WTC11 (cell line): ENCODE measurements around the gene BLNK. TPM values are rescaled to one million over a fixed set of nuclear protein-coding genes. Genes with fewer than 3 reads are reported as not detected.
A peak's percentile ranks its signal among the peaks of the same experiment; 100 is the strongest.

Experiments
- ATAC-seq: fragments of 200-7000 bp; cut with Tn5 transposase; 2 replicates; pipeline ENCODE4 v1.10.0; 2021; ENCODE audit warnings: mild to moderate bottlenecking, moderate library complexity
- CTCF ChIA-PET: fragments of 300-600 bp; sonication (Branson Sonifier 250); formaldehyde crosslinking; loops from one replicate; lab custom pipeline; 2021; ENCODE audit warnings: antibody characterized with exemption; lab: Charles Lee
- POLR2A ChIA-PET: fragments of 350-600 bp; sonication (Branson Sonifier 250); formaldehyde crosslinking; loops from one replicate; lab custom pipeline; 2021; ENCODE audit warnings: antibody characterized with exemption; lab: Charles Lee
- DNase-seq: peaks from one replicate; pipeline ENCODE4 v3.0.0; 2021; ENCODE audit warnings: low spot score
- H3K27ac Mint-ChIP-seq: 2 replicates; pipeline ENCODE4 v1.8.0; 2021; ENCODE audit warnings: mixed read lengths
- H3K27me3 Mint-ChIP-seq: 2 replicates; pipeline ENCODE4 v1.8.0; 2021; ENCODE audit warnings: low read depth, mild to moderate bottlenecking, moderate library complexity, mixed read lengths
- H3K36me3 Mint-ChIP-seq: 2 replicates; pipeline ENCODE4 v1.8.0; 2021; ENCODE audit warnings: mixed read lengths
- H3K4me1 Mint-ChIP-seq: 2 replicates; pipeline ENCODE4 v1.8.0; 2022; ENCODE audit warnings: mixed read lengths
- H3K4me3 Mint-ChIP-seq: 2 replicates; pipeline ENCODE4 v1.8.0; 2021; ENCODE audit warnings: mild to moderate bottlenecking, moderate library complexity, mixed read lengths
- H3K9me3 Mint-ChIP-seq: 2 replicates; pipeline ENCODE4 v1.8.0; 2021; ENCODE audit warnings: mixed read lengths
- CBFB ChIP-seq: sonication (generic); formaldehyde crosslinking; IDR thresholded peaks from 2 replicates; pipeline ENCODE4 v1.8.1; 2022; ENCODE audit warnings: mild to moderate bottlenecking, low read depth, missing genetic modification reagents
- CREM ChIP-seq: sonication (generic); formaldehyde crosslinking; IDR thresholded peaks from 2 replicates; pipeline ENCODE4 v1.8.1; 2022; ENCODE audit warnings: mild to moderate bottlenecking, missing genetic modification reagents, moderate library complexity
- E2F1 ChIP-seq: sonication (generic); formaldehyde crosslinking; IDR thresholded peaks from 2 replicates; pipeline ENCODE4 v1.8.0; 2022; ENCODE audit warnings: mild to moderate bottlenecking, missing genetic modification reagents
- EMX1 ChIP-seq: fragments of 250-450 bp; sonication (Bioruptor Pico); IDR thresholded peaks from 2 replicates; pipeline ENCODE4 v1.8.0; 2021; ENCODE audit warnings: mild to moderate bottlenecking
- ETV6 ChIP-seq: sonication (generic); formaldehyde crosslinking; IDR thresholded peaks from 2 replicates; pipeline ENCODE4 v1.8.1; 2022; ENCODE audit warnings: mild to moderate bottlenecking, missing genetic modification reagents
- FOXJ3 ChIP-seq: sonication (generic); formaldehyde crosslinking; IDR thresholded peaks from 2 replicates; pipeline ENCODE4 v1.9.0; 2021; ENCODE audit warnings: missing genetic modification reagents, mild to moderate bottlenecking, borderline replicate concordance
- FOXP4 ChIP-seq: sonication (generic); formaldehyde crosslinking; IDR thresholded peaks from 2 replicates; pipeline ENCODE4 v1.8.0; 2022; ENCODE audit warnings: mild to moderate bottlenecking, missing genetic modification reagents
- GRHL2 ChIP-seq: fragments of 250-450 bp; sonication (Bioruptor Pico); IDR thresholded peaks from 2 replicates; pipeline ENCODE4 v1.8.0; 2022; ENCODE audit warnings: mild to moderate bottlenecking, moderate library complexity; ENCODE audit not compliant: insufficient replicate concordance, severe bottlenecking
- GTF2I ChIP-seq: fragments of 250-450 bp; sonication (Bioruptor Pico); conservative IDR thresholded peaks from 2 replicates; pipeline ENCODE4 v1.4.0; 2021; ENCODE audit warnings: mild to moderate bottlenecking
- HMGXB4 ChIP-seq: sonication (generic); formaldehyde crosslinking; IDR thresholded peaks from 2 replicates; pipeline ENCODE4 v1.8.1; 2023; ENCODE audit warnings: mild to moderate bottlenecking, moderate library complexity, missing genetic modification reagents
- KAT7 ChIP-seq: sonication (generic); formaldehyde crosslinking; IDR thresholded peaks from 2 replicates; pipeline ENCODE4 v1.8.1; 2023; ENCODE audit warnings: missing genetic modification reagents, mild to moderate bottlenecking, borderline replicate concordance
- NFE2L1 ChIP-seq: sonication (generic); formaldehyde crosslinking; IDR thresholded peaks from 2 replicates; pipeline ENCODE4 v1.8.1; 2023; ENCODE audit warnings: missing genetic modification reagents
- OVOL2 ChIP-seq: fragments of 250-450 bp; sonication (Bioruptor Pico); IDR thresholded peaks from 2 replicates; pipeline ENCODE4 v1.9.0; 2021; ENCODE audit warnings: mild to moderate bottlenecking, borderline replicate concordance
- RELA ChIP-seq: sonication (generic); formaldehyde crosslinking; IDR thresholded peaks from 2 replicates; pipeline ENCODE4 v1.8.1; 2022; ENCODE audit warnings: missing genetic modification reagents, mild to moderate bottlenecking, borderline replicate concordance
- SOX15 ChIP-seq: fragments of 250-450 bp; sonication (Bioruptor Pico); IDR thresholded peaks from 2 replicates; pipeline ENCODE4 v1.9.0; 2021; ENCODE audit warnings: mild to moderate bottlenecking
- SP1 ChIP-seq: sonication (generic); formaldehyde crosslinking; conservative IDR thresholded peaks from 2 replicates; pipeline ENCODE4 v1.8.1; 2022; ENCODE audit warnings: missing genetic modification reagents
- STAT6 ChIP-seq: sonication (generic); formaldehyde crosslinking; conservative IDR thresholded peaks from 2 replicates; pipeline ENCODE4 v1.8.1; 2023; ENCODE audit warnings: mild to moderate bottlenecking, low read depth, missing genetic modification reagents, moderate library complexity
- TEAD1 ChIP-seq: sonication (generic); formaldehyde crosslinking; IDR thresholded peaks from 2 replicates; pipeline ENCODE4 v1.8.0; 2022; ENCODE audit warnings: mild to moderate bottlenecking, missing genetic modification reagents
- ZNF219 ChIP-seq: sonication (generic); formaldehyde crosslinking; IDR thresholded peaks from 2 replicates; pipeline ENCODE4 v1.8.0; 2023; ENCODE audit warnings: missing genetic modification reagents, mild to moderate bottlenecking, borderline replicate concordance
- ZNF232 ChIP-seq: sonication (generic); formaldehyde crosslinking; IDR thresholded peaks from 2 replicates; pipeline ENCODE4 v1.8.0; 2022; ENCODE audit warnings: mild to moderate bottlenecking, missing genetic modification reagents
- ZNF317 ChIP-seq: sonication (generic); formaldehyde crosslinking; IDR thresholded peaks from 2 replicates; pipeline ENCODE4 v1.8.1; 2023; ENCODE audit warnings: low read depth, mild to moderate bottlenecking, moderate library complexity, missing genetic modification reagents, borderline replicate concordance
- ZNF671 ChIP-seq: fragments of 250-450 bp; sonication (Bioruptor Pico); IDR thresholded peaks from 2 replicates; pipeline ENCODE4 v1.8.0; 2021; ENCODE audit warnings: mild to moderate bottlenecking
- ZSCAN18 ChIP-seq: fragments of 250-450 bp; sonication (Bioruptor Pico); IDR thresholded peaks from 2 replicates; pipeline ENCODE4 v2.1.2; 2022; ENCODE audit warnings: mild to moderate bottlenecking, moderate library complexity
- total RNA-seq: library from RNA; stranded (reverse); gene quantifications from 3 replicates; pipeline ENCODE4 v1.2.3, GENCODE V29; 2021
- TF ChIP-seq, protein P1 (sequence below): fragments of 250-450 bp; sonication (Bioruptor Pico); IDR thresholded peaks from 2 replicates; pipeline ENCODE4 v1.9.0; 2021; ENCODE audit warnings: mild to moderate bottlenecking

BLNK gene
- total RNA-seq, 1 experiment from 2014 or later = not detected

- no peak for ATAC-seq
- H3K36me3 Mint-ChIP-seq = peaks cover 34% of the 10 kb centered on the region
- no peaks in the 10 kb centered on the region for H3K4me1 Mint-ChIP-seq
- no peak for DNase-seq
- peaks cover 64% of the 10 kb centered on the region for H3K9me3 Mint-ChIP-seq
- POLR2A ChIA-PET = no interaction called here
- peaks cover 6% of the 10 kb centered on the region for H3K27me3 Mint-ChIP-seq
- H3K27ac Mint-ChIP-seq = no peak overlapping the region
- no peak overlapping the region for H3K4me3 Mint-ChIP-seq
- TF ChIP-seq E2F1 (CRISPR knock-in tag) (no peak), TEAD1 (no peak), SP1 (CRISPR knock-in tag) (no peak), FOXJ3 (CRISPR knock-in tag) (no peak), CBFB (CRISPR knock-in tag) (no peak)
- TF ChIP-seq, protein P1, sequence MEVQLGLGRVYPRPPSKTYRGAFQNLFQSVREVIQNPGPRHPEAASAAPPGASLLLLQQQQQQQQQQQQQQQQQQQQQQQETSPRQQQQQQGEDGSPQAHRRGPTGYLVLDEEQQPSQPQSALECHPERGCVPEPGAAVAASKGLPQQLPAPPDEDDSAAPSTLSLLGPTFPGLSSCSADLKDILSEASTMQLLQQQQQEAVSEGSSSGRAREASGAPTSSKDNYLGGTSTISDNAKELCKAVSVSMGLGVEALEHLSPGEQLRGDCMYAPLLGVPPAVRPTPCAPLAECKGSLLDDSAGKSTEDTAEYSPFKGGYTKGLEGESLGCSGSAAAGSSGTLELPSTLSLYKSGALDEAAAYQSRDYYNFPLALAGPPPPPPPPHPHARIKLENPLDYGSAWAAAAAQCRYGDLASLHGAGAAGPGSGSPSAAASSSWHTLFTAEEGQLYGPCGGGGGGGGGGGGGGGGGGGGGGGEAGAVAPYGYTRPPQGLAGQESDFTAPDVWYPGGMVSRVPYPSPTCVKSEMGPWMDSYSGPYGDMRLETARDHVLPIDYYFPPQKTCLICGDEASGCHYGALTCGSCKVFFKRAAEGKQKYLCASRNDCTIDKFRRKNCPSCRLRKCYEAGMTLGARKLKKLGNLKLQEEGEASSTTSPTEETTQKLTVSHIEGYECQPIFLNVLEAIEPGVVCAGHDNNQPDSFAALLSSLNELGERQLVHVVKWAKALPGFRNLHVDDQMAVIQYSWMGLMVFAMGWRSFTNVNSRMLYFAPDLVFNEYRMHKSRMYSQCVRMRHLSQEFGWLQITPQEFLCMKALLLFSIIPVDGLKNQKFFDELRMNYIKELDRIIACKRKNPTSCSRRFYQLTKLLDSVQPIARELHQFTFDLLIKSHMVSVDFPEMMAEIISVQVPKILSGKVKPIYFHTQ (CRISPR knock-in tag) = no peak
- CTCF ChIA-PET = interaction anchor here (0.9 kb wide), 1 partner anchor 156 kb away, joined by 3 read pairs; no protein-coding TSS in a partner anchor
Observed at GRCh38 chr10:96172666-96173065, 98.7 kb downstream of the BLNK start.

- Mint-ChIP-seq H3K4me3 (no peak overlapping the region), H3K9me3 (peaks cover 45% of the 10 kb centered on the region), H3K27me3 (no peaks in the 10 kb centered on the region), H3K4me1 (no peaks in the 10 kb centered on the region), H3K36me3 (peaks cover 21% of the 10 kb centered on the region), H3K27ac (no peak overlapping the region)
- POLR2A ChIA-PET = no interaction called here
- ATAC-seq = peak; percentile 61
- CTCF ChIA-PET = interaction anchor here (0.9 to 1.0 kb wide), 2 partner anchors 9 to 40 kb away, joined by 3 read pairs; partner anchors contain the start of gene ZNF518A
- DNase-seq = no peak
- TF ChIP-seq CREM (no peak), FOXP4 (no peak), NFE2L1 (no peak), STAT6 (CRISPR knock-in tag) (no peak), OVOL2 (CRISPR knock-in tag) (no peak), RELA (no peak), ZNF219 (CRISPR knock-in tag) (no peak), ZNF232 (CRISPR knock-in tag) (no peak), GTF2I (CRISPR knock-in tag) (no peak), GRHL2 (CRISPR knock-in tag) (no peak), ETV6 (CRISPR knock-in tag) (no peak), ZNF671 (CRISPR knock-in tag) (no peak), SOX15 (no peak), ZSCAN18 (no peak), HMGXB4 (CRISPR knock-in tag) (no peak), EMX1 (CRISPR knock-in tag) (no peak), ZNF317 (no peak), KAT7 (CRISPR knock-in tag) (no peak)
Observed at GRCh38 chr10:96170230-96170629, 101.1 kb downstream of the BLNK start.
